Stimulated activated CD8-positive, alpha-beta memory T cell treated with anti-CD3 and anti-CD28 coated beads, Interleukin-4, amount 100 ng/mL, for 1 hour (primary cell): ENCODE measurements around the gene ANO2.

Source experiments
- DNase-seq, 2 donors: peaks; one replicate each; pipeline ENCODE4 v3.0.0-alpha.2; 2020; ENCODE audit warnings: low read depth in 2 of 2, low spot score in 1 of 2

ANO2 gene

DNA sequence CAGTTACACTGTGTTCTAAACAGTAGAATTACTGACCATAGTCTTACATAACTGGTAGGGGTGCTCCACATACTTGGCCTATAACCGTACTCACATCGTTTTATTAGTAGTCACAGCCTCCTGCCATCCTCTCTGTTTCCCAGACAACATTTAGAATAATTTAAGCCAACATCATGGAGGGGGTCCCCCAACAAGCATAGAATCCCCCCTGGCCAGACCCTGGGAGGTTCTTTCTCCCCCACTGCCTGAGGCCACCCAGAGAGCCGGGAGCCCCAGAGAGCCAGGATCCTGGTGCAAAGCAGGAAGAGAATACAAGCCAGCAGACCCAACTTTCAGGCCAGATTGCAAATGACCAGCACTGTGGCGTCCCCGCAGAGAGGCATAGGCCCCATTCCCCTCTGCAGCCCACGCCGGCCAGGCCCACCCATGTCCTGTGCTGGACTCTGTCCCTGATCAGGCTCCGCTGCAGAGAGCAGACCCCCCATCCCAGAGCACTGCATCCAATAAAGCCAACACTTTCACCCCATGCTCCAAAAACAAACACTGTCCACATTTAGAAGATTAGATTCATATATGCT is 317.9 kb downstream of the ANO2 start:
- no peak for DNase-seq

DNA sequence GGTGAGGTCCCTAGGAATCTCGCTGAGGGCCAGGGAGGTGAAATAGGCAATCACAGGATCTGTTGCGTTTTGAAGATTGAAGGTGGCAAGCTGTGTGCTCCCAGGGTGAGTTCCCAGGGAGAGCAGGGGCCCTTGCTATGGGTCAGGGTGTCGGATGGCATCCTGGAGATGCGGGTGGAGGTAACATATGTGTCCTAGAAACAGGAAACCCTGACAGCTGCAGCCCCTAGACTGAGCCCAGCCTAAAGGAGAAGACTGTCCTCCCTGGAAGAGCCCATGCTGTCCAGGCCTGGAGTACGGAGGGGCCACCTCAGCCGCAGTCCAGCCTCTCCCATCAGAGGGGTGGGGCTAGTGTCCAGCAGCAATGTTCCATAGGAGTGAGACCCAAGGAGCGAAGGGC is 318.9 kb downstream of the ANO2 start:
- DNase-seq, result no peak

DNA sequence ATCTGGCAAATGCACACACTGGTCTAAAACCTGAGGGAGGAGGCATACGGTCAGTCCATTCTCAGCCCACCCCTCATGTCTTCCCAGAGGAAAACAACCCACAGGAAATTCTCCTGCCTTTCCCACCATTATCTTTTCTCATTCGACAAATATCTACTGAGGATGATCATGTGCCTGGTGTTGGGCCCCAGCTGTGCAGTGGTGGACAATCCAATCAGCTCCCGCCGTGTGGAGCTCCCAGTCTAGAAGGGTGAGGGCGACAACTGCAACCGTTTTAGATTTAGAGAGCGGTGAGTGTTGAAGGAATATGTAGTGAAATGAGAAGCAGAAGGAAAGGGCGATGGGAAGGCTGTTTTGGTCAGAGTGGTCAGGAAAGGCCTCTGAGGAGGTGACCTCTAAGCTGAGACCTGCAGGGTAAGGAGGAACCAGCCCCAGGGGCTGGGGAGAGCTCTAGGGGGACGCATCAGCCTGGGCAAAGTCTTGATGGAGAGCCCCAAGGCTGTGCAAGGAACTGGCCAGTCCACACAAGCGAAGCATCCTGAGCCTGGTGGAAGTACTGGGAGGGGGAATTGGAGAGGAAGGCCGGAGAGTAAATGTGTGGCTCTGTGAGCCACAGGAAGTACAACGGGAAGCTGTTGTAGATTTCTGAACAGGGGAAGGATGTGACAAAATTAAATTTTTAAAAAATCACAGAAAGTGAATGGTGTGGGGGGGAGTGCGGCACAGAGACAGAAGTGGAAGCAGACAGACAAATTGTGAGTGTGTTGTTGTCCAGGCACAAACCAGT is 320.4 kb downstream of the ANO2 start:
- no peak for DNase-seq

DNA sequence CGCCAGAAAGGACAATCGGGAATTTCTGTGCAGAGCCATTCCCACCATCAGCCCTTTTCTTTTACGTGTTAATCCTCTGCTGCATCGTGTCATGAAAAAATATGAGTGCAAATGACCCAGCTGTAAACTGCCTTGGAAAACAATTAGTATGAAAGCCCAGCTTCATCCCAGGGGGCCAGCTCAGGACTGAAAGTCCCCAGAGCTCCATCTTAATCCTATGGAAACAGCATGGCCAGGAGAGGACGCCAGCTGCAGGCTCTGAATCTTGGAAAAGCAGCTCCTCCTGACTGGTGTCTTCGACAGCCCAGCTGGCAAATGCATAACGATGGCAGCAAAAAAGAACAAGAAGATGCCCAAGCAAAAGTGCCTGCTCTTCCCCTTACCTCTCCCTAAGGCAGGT is 321.6 kb downstream of the ANO2 start:
- no peak for DNase-seq

DNA sequence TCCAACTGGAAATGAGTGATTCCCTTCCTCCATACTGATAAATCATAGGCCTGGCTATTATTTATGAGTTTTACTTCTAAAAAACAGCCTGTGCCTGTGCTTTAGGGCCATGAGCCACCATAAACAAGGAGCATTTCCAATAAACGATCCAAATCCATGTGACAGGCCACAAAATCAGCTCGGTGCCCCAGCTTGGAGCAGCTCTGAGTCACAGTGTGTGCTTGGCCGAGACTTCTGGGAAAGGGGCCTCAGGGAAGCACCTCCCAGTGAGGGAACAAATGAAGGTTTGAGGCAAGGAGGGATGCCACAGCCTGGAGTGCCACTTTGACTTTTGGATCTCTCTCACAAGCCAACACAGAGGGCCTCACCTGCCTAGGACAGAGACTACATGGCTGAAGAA is 322.8 kb downstream of the ANO2 start:
- DNase-seq, result no peak

DNA sequence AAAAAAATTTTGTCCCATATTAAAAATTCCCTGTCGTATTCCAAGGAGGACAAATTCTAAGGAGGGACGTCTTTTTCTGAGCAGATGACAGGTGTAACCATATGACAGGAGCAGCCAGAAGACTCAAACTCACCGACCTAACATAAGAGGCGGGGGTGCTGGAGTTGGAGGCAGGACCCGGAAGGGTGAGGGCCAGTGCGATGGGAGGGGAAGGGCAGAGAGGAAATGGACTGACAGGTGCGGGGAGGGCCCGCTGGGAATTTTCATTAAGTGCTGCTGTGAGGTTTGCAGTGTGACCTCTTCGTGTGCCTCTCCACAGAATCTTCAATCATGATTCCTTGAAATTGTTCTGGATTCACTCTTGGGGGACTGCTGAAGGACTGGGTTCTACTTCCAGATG is 323.7 kb downstream of the ANO2 start:
- no peak for DNase-seq

DNA sequence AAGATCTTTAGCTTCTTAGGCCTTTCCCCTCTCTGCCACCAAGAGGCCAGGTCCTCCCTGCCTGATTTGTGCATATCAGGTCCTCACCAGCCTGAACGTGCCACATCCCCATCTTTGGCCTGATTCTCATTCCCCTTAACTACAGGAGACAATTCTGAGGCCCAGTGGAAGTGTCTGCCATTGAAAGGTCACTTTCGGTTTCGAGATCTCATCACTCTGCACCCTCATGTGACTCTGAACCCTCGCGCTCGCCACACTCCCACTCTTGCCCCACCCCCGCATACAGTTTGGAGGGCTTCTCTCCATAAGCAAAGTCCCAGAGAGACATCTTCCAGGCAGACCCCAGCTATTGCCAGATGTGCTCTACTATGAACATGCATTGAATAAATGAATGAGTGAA is 324.2 kb downstream of the ANO2 start:
- DNase-seq, result no peak

DNA sequence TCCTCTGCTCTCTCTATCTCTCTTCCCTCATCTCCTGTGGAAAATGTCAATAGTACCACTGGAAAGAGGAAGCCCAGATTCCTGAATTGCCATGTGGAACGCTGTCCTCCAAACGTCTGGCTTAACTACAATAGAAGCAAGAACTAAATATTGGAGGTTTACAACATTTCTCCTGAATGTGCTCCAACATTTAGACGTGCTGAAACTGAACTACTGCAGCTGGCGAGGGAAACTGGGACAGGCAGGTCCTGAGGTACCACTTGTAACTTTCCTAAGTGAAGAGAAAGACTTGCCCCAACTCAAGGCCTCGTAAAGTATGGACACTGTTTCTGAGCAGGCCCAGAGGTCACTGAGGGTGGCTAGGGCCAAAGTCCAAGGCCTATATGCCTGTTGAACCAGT is 325.4 kb downstream of the ANO2 start:
- DNase-seq, result no peak

DNA sequence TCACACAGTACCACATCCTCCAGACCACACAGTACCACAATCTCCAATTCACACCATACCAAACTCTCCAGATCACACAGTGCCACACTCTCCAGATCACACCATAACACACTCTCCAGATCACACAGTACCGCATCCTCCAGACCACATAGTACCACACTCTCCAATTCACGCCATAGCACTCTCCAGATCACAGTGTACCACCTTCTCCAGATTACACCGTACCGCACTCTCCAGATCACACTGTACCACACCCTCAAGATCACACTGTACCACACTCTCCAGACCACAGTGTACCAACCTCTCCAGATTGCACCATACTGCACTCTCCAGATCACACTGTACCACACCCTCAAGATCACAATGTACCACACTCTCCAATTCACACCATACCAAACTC is 328.2 kb downstream of the ANO2 start:
- no peak for DNase-seq

DNA sequence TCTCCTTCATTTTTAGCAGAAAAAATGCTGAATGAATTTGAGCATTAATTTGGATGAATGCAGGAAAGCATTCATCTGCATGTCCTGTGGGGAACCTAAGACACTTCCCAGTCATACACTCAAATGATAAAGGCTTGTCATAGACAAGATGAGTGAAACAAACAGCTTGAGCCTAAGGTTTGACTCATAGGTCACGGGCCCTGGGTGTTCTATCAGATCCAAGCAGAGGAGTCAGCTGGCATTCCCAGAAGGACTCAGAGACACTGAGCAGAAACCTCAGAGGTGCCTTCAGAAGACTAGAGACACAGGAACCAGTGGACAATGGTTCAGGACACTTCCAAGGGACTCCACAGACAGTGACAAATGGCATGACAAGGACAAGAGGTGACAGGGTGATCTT is 329.3 kb downstream of the ANO2 start:
- DNase-seq, result no peak

DNA sequence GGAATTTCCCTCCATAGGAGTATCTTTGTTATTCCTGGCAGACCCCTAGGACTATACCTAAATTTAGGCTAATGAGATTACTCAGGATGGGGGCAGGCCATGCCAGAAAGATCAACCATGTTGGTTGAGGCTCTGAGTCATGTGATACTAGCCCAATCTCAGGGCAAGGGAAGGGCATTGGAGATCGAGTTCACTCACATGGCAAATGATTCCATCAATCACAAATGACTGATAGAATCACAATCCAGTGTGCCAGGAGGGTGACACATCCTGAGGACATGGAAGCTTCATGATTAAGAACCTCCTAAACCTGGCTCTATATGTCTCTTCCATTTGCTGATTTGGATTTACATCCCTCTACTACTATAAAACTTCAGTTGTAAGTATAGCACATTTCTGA is 330.8 kb downstream of the ANO2 start:
- DNase-seq, result no peak

DNA sequence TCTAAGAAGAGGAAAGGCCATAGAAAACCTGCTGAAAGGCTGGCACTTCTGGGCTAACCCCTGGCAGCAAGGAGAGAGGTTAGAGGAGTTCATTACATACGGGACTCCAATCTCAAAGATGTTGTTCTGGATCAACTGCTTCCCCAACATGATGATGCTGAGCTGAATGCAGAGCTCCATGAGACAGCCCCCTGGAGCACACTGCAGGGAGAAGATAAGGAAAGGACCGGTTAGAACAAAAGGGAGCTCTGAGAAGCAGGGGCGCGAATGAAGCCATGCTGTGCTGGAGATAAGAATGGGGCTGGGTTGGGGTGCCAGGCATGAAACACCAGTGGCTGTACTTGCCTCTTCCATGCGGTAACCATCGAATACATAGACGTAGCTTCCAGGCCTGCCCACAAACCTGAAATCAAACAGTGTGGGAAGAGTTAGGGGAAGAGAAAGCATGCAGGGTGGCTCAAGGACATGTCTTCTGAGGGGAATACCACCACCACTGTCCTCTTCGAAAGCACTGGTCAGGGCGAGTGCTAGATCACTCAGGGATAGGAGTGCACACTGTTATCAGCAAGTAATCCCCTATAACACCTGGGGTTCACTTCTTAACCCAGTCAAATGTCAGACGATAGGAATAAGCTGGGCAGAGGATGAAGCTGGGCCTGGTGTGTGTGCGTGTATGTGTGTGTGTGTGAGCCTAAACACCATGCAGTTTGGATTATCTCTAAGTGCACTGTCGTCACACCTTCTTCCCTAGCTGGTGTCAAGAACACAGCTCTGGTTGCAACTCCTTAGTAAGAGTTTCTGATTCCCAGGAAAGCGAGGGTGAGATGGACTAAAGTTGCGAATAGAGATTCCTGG is 332.3 kb downstream of the ANO2 start:
- DNase-seq, result no peak

DNA sequence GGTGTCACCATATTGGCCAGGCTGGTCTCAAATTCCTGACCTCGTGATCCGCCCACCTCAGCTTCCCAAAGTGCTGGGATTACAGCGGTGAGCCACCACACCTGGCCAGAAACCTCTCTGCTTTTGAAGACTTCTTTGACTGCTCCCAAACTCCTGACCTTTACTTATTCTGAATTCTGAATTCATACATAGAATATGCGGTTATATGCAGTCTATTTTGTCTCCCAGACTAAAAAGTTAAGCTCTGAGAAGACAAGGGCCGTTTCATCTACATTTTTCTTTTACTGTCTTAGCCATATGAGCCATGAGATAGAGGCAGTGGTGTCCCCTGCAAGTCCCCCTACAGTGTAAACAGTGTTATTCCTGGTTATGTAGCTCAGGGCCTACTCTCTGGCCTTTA is 333.9 kb downstream of the ANO2 start:
- DNase-seq, result no peak

DNA sequence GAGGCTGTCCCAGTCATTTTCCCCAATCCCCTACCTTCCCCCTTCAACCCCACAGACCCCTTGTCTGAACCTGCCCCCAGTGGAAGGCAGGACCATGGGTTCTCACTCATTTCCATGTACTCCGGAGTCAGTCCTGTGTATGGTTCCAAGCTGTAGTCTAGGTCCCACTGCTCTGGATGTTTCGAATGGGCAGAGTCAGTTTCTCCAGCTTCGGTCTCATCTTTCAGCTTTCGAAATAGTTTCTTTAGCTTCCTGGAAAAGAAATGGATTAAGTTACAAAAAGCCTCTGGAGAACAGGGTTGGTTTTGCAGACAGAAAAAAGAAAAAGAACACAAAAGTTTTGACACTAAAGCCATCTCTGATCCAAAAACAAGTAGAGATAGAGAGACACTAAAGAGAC is 345.7 kb downstream of the ANO2 start:
- no peak for DNase-seq

DNA sequence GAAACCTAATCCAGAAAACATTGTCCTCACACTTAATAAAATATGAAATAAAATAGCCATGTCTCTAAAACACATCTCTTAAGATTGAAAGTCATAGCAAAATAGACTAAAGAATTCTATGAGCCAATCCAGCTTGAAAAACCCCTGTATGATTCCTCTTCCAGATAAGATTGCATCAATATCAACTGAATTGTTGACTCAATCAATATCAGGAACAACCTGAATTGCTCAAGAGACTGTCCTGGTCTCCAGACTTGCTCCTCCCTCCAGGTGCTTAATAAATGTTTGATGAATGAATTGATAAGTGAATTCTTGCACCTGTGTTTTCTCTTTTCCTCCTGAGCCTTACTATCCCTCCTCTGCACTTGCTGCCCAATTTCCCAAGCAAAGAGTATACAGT is 351.1 kb downstream of the ANO2 start:
- no peak for DNase-seq

DNA sequence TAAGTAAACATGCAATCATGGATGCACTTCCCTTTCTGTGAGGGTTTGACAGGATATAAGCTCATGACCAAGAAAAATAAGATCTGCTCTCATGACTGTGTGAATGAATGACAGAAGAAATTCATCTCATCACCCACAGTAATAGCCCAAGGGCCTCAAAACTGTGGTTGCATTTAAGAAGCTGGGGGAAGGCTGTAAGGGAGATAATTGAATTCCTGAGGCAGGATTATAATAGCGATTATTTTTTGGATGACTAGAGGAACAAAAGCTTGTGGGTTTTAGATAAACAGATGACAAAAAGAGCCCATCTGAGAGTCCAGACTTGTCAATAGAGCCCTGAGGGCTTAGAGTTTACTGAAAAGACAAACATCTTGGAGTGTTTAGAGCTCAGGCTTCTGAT is 352.0 kb downstream of the ANO2 start:
- no peak for DNase-seq

DNA sequence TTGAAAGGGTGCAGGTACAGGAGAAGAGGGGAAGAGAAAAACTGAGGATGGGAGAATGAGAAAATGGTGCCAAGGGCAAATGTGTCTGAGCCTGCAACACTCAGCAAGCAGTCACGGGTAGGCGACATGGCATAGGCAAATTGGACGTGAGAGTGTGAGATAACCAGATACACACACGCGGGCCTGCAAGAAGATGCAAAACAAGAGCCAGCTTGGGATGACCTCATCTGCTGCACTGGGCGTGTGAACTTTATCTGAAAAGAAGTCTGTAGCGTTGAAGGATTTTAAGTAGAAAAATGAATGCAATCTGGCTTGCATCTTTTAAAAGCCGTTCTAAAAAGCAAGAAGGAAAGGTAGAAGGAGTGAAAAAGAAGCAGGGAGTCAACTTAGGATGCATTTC is 352.7 kb downstream of the ANO2 start:
- DNase-seq, result no peak

DNA sequence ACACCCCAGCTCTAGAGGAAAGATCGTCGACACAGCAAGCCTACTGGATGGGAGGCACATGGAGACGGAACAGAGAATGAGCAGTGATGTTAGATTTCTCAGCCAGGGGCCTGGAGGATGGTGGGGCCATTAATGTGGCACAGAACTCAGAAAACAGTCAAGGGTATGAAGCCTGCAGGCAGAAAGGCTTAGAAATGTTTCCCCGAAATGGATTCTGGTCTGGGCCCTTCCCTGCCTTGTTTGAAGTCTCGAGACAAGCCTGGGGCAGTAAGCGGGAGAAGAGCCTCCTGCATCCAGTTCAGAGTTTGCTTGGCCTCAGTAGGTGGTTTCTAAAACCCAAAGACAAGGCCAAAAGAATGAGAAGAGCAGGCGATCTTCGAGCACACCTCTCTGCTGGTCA is 354.7 kb downstream of the ANO2 start:
- no peak for DNase-seq

DNA sequence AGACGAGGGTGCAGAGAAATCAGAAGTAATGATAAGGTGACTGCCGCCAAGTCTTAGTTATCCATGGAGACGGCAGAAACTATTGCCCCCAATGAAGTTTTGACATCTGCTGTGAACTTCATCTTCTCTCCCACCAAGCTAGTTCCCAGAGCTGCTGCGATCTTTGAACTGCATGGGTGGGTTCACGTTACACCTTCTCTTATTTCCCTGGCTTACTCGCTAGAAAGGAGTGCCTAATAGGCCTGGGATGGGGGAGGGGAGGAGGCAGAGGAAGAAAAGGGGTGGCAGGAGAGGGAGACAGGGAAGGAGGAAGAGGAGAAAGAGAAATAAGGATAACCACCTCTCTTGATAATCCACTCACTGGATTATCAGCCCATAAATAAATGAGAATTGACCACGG is 356.0 kb downstream of the ANO2 start:
- DNase-seq, result no peak

DNA sequence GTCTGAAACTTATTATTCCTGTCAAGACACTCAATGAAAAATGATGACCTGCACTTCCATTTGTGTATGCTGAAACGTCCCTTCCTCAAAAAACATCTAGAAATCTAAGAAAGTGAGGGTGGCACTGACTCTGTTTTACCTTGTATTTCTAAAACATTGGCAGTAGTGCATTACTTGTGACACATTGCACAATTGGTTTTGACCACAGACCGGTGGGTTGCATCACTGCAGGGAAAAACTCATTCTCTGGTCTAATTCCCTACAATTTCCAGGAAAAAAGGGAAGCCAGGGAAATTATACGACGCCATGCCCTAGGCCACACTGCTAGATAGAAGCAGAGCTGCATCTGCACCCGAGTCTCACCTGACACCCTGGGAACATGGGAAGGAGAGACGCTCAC is 356.5 kb downstream of the ANO2 start:
- no peak for DNase-seq

DNA sequence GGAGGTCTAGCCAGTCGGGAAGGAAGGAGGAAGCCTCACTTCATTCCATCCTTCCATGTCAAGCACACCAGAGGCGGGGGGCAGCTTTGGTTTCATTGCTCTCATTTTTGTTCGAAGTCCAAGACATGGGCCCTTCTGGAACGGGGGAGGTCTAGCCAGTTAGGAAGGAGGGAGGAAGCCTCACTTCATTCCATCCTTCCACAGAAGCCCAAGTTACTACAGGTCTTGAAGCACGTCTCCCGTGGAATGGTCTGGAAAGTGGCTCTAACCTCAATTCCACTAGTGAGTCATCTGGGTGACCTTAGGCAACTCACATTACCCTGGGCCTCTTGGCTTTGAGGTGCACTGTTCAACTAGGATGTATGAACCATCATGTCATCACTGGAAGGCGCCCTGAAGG is 356.9 kb downstream of the ANO2 start:
- no peak for DNase-seq

DNA sequence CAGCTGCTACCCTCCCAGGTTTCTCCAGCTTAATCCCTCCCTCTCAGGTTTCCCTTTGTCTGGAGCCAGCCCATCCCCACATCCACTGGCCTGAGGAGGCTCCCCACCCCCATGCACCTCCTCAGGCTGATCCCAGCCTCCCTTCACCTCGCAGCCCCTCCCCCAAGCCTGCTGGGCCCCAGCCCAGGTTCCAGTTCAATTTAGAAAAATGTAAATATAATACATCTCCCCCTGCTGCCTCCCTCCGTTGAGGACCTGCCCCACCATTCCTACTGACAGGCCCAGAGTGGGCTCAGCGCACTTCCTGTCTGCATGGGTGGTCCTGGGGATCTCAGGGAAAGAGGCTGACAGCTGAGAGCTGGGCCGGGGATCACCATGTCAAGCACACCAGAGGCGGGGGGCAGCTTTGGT is 357.3 kb downstream of the ANO2 start:
- no peak for DNase-seq
